A549 (cell line): ENCODE data around the gene ZIM2.

ENCODE experiments used
- CTCF ChIP-seq: fragments of >200 bp; sonication (Bioruptor Twin); formaldehyde crosslinking; IDR thresholded peaks from 3 replicates; pipeline ENCODE4 v1.5.1; 2016
- JUN ChIP-seq, 2 experiments: fragments of >200 bp; sonication (Bioruptor Twin); formaldehyde crosslinking; IDR thresholded peaks; 2 replicates in 1 of 2; 3 replicates in 1 of 2; pipeline ENCODE4 v1.6.1; 2016 to 2017
- MYC ChIP-seq: IDR thresholded peaks from 2 replicates; pipeline ENCODE4 v1.6.1; 2012; ENCODE audit warnings: mild to moderate bottlenecking, inconsistent platforms, low read length, improper control_type of control experiment, borderline replicate concordance
- POLR2A ChIP-seq: IDR thresholded peaks from 2 replicates; pipeline ENCODE4 v1.6.1; 2012; ENCODE audit warnings: mild to moderate bottlenecking, low read length

GRCh38 chr19:56884441-56884840 is 43.9 kb upstream of the ZIM2 start:
- no peak for TF ChIP-seq JUN (IDR thresholded peaks at IDR 0.05)
- no peak for TF ChIP-seq MYC
- no peak for TF ChIP-seq POLR2A
- no peak for TF ChIP-seq CTCF
